IPS-15b (cell line): ENCODE data around the gene RPS21.

Experiments used
- H3K27me3 ChIP-seq: one replicate; pipeline ENCODE4 v1.6.1; 2013; ENCODE audit warnings: low read length; ENCODE audit not compliant: control insufficient read depth, insufficient read depth
- H3K36me3 ChIP-seq: one replicate; pipeline ENCODE4 v1.6.1; 2013; ENCODE audit warnings: low read length; ENCODE audit not compliant: control insufficient read depth, insufficient read depth
- H3K4me1 ChIP-seq: one replicate; pipeline ENCODE4 v1.6.1; 2013; ENCODE audit warnings: mild to moderate bottlenecking, low read length; ENCODE audit not compliant: control insufficient read depth, insufficient read depth
- H3K4me3 ChIP-seq: one replicate; pipeline ENCODE4 v1.5.1; 2013; ENCODE audit warnings: low read depth, low read length
- H3K9ac ChIP-seq: one replicate; pipeline ENCODE4 v1.6.1; 2013; ENCODE audit warnings: low read depth, mild to moderate bottlenecking, low read length
- H3K9me3 ChIP-seq: one replicate; pipeline ENCODE4 v1.6.1; 2013; ENCODE audit warnings: mild to moderate bottlenecking, low read length; ENCODE audit not compliant: control insufficient read depth, insufficient read depth

RPS21 gene

DNA sequence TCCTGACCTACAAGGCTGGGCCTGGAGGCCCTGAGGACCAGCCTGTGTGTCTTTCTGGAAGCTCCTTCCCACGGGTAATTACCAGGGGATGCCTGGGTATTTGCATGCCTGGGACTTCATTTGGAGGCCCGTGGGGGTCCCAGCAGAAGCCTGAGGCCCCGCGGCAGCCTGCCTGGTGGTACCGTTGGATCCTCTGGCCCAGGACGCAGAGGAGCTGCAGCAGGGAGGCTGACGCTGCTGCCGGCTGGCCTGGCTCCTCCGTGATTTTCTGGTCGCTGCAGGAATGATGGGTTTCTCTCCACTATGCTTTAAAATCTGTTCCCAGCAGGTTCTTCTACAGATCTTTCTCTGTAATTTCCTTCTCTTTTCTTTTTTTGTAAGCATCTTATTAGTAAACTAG lies 13.6 kb downstream of the RPS21 start:
- no peak overlapping the region for H3K4me3 ChIP-seq
- no peak overlapping the region for H3K9ac ChIP-seq
- H3K27me3 ChIP-seq: no peaks in the 10 kb centered on the region
- no peaks in the 10 kb centered on the region for H3K36me3 ChIP-seq
- no peaks in the 10 kb centered on the region for H3K9me3 ChIP-seq
- no peaks in the 10 kb centered on the region for H3K4me1 ChIP-seq

DNA sequence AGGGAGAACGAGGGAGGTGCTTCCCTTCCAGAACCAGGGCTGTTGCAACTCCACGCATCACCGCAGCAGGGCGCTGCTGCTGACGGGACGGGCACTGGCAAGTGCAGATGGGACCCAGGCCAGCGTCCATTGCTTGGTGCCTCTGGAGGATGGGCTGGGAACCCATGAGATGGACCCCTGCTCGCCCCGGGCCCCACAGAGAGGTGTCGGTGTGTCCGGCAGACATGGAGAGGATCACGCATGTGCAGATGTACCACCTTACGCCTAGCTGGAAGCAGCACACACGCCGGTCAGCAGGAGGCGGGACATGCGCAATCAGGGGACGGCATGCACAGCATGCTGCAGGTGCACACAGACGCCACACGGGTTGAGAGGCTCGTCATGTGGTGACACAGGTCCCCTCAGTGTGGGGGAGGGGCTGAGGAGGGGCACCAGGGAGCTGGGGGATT lies 14.5 kb downstream of the RPS21 start:
- Histone ChIP-seq H3K9ac (no peak overlapping the region), H3K9me3 (no peaks in the 10 kb centered on the region), H3K36me3 (no peaks in the 10 kb centered on the region), H3K4me1 (no peaks in the 10 kb centered on the region), H3K27me3 (no peaks in the 10 kb centered on the region), H3K4me3 (no peak overlapping the region)

DNA sequence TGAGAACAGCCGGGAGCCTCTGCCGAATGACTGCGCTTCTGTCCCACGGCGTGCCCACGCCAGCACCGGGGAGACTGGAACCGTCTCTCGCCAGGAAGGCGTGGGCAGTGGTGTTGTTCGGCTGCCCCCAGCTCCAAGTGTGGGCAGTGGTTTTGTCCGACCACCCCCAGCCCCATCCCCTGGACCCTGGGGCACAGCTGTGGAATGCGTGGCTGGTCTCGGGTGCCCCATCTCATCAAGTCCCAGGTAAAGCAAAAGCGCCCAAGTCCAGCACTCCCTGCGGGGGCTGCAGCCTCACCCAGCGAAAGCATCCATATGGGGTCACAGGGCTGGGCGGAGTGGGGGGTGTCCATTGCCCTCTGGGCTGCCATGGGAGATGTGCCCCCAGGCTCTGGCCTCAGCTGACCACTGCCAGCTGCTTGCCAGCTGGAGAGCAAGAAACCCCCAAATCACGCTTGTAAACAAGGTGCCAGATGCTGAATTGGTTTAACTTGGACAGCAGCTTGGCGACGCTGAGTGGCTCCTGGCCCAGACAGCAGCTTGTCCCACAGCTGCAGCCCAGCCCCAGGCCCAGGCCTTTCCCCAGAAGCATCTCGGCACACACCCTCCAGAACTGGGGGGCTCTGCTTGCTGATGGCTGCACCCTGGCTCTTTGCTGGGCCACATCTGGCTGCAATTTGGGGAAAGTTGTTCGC lies 15.7 kb downstream of the RPS21 start:
- Histone ChIP-seq H3K36me3 (no peaks in the 10 kb centered on the region), H3K9ac (no peak overlapping the region), H3K4me1 (no peaks in the 10 kb centered on the region), H3K9me3 (no peaks in the 10 kb centered on the region), H3K27me3 (no peaks in the 10 kb centered on the region), H3K4me3 (no peak overlapping the region)

DNA sequence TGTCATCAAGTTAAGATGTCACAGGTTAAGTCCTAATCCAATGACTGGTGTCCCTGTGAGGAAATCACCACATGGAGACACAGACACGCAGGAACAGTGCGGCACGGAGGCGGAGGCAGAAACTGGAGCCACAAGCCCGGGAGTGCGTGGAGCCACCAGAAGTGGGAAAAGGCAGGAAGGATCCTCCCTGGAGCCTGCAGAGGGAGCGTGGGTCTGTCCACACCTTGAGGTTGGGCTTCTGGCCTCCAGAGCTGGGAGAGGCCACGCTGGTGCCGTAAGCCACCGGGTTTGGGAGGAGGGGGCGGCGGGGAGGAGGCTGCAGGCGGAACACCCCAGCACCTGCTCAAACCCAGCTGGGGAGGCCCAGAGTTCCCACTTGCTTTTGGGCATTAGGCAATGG lies 16.4 kb downstream of the RPS21 start:
- Histone ChIP-seq H3K9me3 (no peaks in the 10 kb centered on the region), H3K27me3 (no peaks in the 10 kb centered on the region), H3K4me3 (no peak overlapping the region), H3K36me3 (no peaks in the 10 kb centered on the region), H3K4me1 (no peaks in the 10 kb centered on the region), H3K9ac (no peak overlapping the region)

DNA sequence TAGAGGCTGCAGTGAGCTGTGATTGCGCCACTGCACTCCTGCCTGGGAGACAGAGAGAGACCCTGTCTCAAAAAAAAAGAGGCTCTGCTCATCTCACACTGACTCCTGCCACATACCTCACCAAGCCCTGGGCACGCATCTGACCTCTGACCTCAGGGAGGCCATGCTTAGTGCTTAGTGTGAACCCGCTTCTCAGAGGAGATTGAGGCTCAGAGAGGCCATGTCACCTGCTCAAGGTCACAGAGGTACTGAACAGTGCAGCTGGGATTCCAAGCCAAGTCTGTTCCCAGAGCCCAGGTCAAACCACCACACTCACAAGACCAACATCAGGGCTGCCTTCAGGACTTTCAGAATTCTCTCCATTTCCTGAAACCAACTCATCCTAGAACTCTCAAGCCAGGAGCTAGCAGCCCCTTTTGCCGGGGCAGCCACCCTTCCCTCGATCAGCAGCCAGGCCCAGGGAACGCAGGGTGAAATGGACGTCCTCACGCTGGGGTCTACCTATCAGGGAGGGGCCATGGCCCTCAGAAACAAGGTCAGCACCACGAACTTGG lies 17.3 kb downstream of the RPS21 start:
- Histone ChIP-seq H3K9ac (no peak overlapping the region), H3K4me1 (no peaks in the 10 kb centered on the region), H3K9me3 (no peaks in the 10 kb centered on the region), H3K27me3 (no peaks in the 10 kb centered on the region), H3K4me3 (no peak overlapping the region), H3K36me3 (no peaks in the 10 kb centered on the region)

DNA sequence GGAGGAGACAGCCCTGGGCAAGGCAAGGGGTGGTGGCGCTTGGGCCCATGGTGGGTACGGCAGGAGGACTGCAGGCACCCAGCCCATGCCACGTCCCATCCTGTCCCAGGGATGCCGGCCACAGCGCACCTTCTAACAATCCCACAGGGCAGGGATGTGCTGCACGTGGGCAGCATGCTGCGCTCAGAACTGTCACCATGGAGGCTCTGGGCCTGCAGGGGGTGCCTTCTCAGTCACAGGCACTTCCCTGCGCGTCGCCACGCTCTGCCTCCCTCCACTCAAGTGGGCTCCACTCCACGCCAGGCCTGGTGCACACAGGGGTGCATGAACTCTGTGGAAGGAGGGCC lies 17.8 kb downstream of the RPS21 start:
- no peak overlapping the region for H3K4me3 ChIP-seq
- no peaks in the 10 kb centered on the region for H3K36me3 ChIP-seq
- no peaks in the 10 kb centered on the region for H3K27me3 ChIP-seq
- H3K4me1 ChIP-seq: no peaks in the 10 kb centered on the region
- no peaks in the 10 kb centered on the region for H3K9me3 ChIP-seq
- H3K9ac ChIP-seq: no peak overlapping the region

DNA sequence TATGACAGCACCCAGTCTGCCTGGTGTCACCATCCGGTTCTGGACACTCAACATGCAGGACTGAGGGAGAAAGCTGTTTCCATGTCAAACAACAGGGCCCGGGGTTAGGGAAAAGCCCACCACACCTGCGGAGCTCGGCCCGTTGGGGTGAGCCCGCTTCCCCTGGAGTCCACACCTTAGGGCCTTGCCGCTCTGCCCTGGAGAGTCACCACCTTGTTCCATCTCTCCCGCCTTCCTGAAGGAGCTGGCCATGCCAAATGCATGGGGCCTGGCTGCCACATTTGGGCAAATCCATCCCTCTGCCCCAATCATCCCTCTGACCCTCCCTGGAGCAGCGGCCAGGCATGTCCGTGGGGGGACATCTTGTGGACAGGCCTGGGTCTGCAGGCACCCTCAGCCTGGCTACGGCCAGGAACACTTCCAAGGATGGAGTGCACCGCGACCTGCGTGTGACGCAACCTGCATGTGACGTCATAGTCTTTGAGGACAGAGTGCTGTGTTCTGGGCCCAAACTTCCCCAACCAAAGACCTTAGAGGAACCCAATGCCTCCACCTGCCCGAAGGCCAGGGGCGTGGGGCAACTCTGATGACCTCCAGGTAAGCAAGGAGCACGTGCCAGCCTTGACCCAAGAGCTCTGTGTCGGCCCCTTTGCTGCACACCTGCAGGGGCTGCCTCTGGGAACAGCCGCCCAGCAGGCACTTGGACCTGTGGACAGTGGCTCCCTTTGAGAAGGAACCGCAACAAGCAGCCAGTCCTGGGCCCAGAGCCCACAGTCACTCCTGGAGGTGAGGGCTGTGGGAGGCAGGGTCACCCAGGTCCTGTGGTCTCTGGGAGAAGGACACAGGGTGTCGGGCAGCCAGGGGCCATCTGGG lies 18.4 kb downstream of the RPS21 start:
- no peaks in the 10 kb centered on the region for H3K9me3 ChIP-seq
- H3K36me3 ChIP-seq: no peaks in the 10 kb centered on the region
- H3K9ac ChIP-seq: no peak overlapping the region
- H3K27me3 ChIP-seq: no peaks in the 10 kb centered on the region
- H3K4me3 ChIP-seq: peak overlapping the region; percentile 59
- H3K4me1 ChIP-seq: no peaks in the 10 kb centered on the region

DNA sequence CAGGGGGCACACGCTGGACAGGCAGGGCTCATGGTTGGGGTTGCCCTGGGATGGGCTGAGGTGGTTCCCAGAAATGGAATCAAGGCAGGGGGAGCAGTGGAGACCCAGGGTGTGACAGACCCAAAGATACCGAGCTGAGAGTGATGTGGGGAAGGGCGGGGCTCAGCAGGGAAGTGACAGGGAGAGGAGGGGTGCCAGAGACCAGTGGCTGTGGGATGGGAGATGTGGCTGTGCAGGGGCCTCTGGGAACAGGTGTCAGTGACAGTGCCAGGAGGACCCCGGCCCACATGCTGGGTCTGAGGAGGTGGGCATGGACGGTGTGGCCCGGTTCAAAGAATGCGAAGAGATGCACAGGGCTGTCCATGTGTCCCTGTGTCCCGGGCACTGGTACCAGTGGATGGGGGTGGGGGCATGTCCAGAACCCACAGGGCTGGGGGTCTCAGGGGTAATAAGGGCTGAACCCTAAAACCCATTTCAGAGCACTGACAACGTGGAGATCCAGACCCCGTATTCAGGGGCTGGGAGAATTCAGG lies 19.1 kb downstream of the RPS21 start:
- no peak overlapping the region for H3K9ac ChIP-seq
- peak overlapping the region; percentile 59 for H3K4me3 ChIP-seq
- H3K4me1 ChIP-seq: no peaks in the 10 kb centered on the region
- no peaks in the 10 kb centered on the region for H3K27me3 ChIP-seq
- no peaks in the 10 kb centered on the region for H3K36me3 ChIP-seq
- no peaks in the 10 kb centered on the region for H3K9me3 ChIP-seq

DNA sequence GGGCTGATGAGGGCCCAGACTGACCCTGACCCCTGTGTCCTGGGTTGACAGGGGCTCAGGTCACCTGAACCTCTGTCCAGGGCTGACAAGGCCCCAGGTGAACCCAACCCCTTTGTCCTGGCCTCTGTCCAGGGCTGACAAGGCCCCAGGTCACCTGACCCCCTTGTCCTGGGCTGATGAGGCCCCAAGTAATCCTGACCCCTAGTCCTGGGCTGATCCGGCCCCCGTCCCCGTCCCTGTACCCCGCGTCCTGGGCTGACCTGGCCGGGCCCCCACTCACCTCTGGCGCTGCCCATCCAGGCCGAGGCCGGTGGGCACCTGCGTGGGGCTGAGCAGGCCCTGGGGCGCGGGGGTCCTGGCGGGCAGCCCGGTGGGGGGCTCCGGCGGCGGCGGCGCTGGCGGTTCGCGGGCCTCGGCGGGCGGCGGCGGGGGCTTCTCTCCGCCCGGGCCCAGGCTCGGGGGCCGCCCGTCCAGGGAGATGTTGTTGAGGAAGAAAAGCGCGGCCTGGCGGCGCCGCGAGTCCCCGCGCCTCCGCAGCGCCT lies 19.8 kb downstream of the RPS21 start:
- Histone ChIP-seq H3K4me3 (peak overlapping the region; percentile 59), H3K9me3 (no peaks in the 10 kb centered on the region), H3K9ac (peak overlapping the region; percentile 60), H3K27me3 (no peaks in the 10 kb centered on the region), H3K4me1 (no peaks in the 10 kb centered on the region), H3K36me3 (no peaks in the 10 kb centered on the region)

DNA sequence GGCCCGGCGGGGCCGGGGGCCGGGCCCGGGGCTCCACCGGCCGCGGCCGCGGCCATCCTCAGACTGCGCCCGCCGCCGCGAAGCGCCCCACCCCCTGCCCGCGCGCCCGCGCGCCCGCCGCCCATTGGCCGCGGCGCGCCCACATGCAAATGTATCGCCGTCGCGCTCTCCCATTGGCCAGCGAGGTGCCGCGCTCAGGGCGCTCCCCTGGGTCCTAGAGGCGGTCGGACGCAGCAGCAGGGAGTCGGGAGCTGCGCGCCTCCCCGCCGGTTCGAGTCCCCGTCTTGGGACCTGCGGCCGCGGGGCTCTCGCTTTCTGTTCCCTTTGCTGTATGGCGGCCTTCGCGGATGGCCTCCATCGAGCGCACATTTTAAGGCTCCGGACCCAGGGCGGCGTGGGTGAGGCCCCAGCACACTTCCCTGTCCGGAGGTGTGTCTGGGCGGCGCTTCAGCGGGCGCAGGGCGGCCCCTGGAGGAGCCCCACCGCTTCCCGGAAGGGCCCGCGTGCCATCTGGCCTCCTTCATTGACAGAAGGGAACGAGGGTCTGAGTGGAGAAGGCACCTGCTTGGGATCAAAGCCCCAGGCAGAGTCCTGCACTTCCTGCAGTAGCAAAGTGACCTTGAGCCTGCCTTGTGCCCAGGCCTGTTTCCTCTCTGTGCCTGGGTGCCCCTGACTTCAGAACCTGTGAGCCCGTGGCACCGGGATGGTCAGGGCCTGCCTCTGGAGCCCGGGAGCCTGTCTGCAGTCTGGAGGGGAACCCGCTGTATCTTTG lies 20.5 kb downstream of the RPS21 start, which contains the start of gene CABLES2:
Gene CABLES2 (minus strand): TSS at position 65 of the 772 bp plus-strand sequence. CDS start 9 bp downstream, at position 56.
- Histone ChIP-seq H3K9me3 (no peaks in the 10 kb centered on the region), H3K4me1 (no peaks in the 10 kb centered on the region), H3K36me3 (no peaks in the 10 kb centered on the region), H3K4me3 (peak within 1 kb of the TSS; percentile 59), H3K9ac (peak within 1 kb of the TSS; percentile 60), H3K27me3 (no peaks in the 10 kb centered on the region)

DNA sequence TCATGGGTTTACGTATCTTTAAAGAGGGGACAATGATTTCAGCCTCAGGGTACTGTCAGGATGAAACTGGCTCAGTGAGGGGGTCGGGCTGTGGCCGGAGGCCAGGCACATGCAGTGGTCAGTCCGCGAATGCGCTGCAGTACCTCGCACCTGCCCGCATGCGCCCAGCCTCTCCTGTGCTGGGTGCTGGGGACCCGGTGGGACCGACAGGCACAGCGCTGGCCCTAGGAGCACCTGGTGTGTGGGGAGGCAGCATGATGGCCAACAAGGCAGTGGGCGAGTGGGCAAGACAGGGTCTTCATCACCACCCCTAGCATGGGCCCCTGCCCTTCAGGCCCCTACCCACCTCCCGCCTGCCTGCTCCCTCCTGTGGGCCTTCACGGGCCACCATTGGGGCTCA lies 21.2 kb downstream of the RPS21 start:
- Histone ChIP-seq H3K9ac (no peak overlapping the region), H3K4me3 (no peak overlapping the region), H3K36me3 (no peaks in the 10 kb centered on the region), H3K9me3 (no peaks in the 10 kb centered on the region), H3K4me1 (no peaks in the 10 kb centered on the region), H3K27me3 (no peaks in the 10 kb centered on the region)
